ENCODE measurements around the gene MCMBP.

Gene MCMBP

DNA sequence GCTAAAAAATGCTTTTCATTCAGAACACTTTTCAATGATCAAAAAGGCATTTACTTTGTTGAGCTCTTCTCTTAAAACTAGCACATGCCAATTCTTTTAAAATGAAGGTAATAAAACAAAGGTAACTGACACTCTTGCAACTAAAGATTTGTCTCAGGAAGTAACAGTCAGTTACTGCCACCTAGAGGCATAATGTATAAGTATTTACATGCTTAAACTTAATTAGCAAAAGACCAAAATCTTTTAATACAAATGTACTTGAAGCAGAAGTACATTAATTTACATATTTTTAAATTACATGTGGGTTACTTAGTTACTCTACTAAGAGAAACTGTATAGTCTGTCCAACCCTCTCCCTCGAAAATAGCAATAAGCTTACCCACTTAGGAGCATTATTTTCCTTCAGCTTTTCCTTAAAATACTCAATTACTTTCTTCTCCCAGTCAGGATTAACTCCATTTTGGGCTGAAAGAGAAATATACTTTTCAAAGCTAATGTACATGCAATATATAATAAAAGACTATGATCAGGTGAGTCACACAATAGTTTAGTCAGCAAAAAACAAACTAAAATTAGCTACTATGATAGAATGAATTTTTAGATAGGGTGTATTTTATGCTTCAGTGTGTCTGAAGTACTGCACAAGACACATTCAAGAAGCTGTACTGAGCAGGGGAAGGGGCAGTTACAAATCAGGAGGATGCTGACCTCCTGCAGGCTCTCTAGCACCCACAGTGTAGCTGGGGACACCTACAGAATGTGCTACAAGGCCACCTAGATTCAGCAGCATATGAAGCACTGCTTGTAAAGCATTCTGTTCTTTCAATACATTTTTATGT, 13.0 kb downstream of the MCMBP start:
- H3K27ac Mint-ChIP-seq, result peak overlapping the region; percentile 13
- H3K27me3 Mint-ChIP-seq, result no peaks in the 10 kb centered on the region
- peaks cover 15% of the 10 kb centered on the region for H3K36me3 Mint-ChIP-seq
- H3K4me3 Mint-ChIP-seq, result no peak overlapping the region
- H3K9me3 Mint-ChIP-seq, result peaks cover 3% of the 10 kb centered on the region
- H3K4me1 Mint-ChIP-seq, result peaks cover 49% of the 10 kb centered on the region

DNA sequence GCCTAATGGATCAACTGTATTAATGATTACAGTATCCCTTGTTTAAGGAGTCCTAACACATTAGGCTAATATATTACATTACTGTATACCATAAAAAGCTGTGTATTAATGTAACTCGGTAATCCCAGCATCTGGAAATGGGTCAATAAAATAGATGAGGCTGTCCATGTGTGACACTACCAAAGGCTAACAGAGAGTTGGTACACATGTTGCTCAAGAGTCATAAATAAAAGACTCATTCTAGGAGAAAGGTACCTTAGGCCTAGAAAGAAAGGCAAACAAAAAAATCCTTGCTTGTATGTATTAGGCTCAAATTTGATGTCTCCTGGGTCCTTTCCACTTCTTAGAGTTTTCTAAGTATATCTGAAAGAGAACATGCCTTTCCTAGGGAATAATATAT, 14.6 kb downstream of the MCMBP start:
- Mint-ChIP-seq H3K9me3 (no peaks in the 10 kb centered on the region), H3K36me3 (peaks cover 8% of the 10 kb centered on the region), H3K27me3 (no peaks in the 10 kb centered on the region), H3K4me3 (no peak overlapping the region), H3K4me1 (peaks cover 39% of the 10 kb centered on the region), H3K27ac (no peak overlapping the region)

DNA sequence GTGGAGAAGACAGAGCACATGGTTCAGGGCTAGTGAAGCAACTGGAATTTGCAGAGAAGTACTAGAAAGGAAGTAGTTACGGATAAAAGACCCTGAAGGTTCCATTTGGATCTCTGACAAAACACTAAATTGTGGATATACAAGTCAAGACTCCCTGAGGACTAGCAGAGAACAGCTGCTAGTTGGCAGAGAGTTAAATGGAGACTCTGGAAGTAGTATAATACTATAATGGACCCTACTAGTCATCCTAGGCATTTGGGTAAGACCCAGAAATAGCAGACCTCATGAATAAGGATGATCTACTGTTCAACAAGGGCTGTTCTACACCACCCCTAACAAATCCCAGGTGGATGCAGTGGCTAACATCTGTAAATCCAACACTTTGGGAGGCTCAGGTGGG, 19.1 kb downstream of the MCMBP start:
- H3K9me3 Mint-ChIP-seq, result no peaks in the 10 kb centered on the region
- H3K27me3 Mint-ChIP-seq, result no peaks in the 10 kb centered on the region
- no peak overlapping the region for H3K4me3 Mint-ChIP-seq
- peaks cover 10% of the 10 kb centered on the region for H3K36me3 Mint-ChIP-seq
- no peak overlapping the region for H3K27ac Mint-ChIP-seq
- H3K4me1 Mint-ChIP-seq, result peaks cover 4% of the 10 kb centered on the region

DNA sequence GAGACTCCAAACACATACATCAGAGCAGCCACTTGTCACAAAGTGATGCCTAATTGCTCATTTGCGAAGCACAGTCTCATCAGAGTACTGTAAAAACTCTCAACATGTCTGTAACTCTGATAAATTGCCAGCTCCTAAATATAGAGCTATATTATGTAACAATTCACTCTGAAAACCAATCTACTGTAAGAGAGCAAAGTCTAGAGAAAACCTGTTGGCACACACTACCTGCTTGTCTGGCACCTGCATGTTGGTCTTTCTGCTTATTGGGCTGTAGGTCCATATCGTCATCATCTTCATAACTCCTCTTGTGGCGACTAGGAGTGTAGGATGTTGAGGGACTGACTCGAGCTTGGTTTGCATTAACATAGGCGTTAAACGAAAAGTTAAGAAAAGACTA, 19.8 kb downstream of the MCMBP start:
- Mint-ChIP-seq H3K9me3 (no peaks in the 10 kb centered on the region), H3K36me3 (peaks cover 12% of the 10 kb centered on the region), H3K27me3 (no peaks in the 10 kb centered on the region), H3K27ac (no peak overlapping the region), H3K4me1 (peaks cover 4% of the 10 kb centered on the region), H3K4me3 (no peak overlapping the region)

DNA sequence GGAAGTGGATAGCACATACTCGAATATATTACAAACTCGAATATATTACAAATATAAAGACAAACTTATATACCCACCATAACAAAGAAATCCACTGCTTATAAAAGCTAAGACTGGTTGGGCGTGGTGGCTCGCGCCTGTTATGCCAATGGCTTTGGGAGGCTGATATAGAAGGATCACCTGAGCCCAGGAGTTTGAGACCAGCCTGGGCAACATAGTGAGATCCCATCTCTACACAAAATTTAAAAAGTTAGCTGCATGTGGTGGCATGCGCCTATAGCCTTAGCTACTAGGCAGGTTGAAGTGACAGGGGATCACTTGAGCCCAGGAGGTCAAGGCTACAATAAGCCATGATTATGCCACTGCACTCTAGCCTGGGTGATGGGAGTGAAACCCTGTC, 20.4 kb downstream of the MCMBP start:
- Mint-ChIP-seq H3K36me3 (peaks cover 15% of the 10 kb centered on the region), H3K27ac (no peak overlapping the region), H3K4me3 (no peak overlapping the region), H3K4me1 (peaks cover 7% of the 10 kb centered on the region), H3K27me3 (no peaks in the 10 kb centered on the region), H3K9me3 (no peaks in the 10 kb centered on the region)

DNA sequence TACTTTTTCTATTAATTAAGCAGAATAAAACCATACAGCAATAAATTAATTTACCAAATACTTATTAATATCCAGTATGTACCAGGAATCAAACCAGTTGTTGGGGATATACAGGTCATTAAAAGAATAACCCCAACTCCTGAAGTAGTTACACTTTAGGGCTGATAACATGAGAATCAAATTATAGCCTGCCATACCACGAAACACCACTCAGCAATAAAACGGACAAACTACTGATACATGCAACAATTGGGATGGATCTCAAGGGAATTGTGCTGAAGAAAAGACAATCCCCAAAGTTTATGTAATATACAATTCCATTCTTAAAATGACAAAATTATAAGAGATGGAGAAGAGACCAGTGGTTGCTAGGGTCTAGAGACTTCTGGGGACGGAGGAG, 22.7 kb downstream of the MCMBP start:
- Mint-ChIP-seq H3K36me3 (peaks cover 17% of the 10 kb centered on the region), H3K4me3 (no peak overlapping the region), H3K9me3 (no peaks in the 10 kb centered on the region), H3K27ac (no peak overlapping the region), H3K4me1 (peaks cover 12% of the 10 kb centered on the region), H3K27me3 (no peaks in the 10 kb centered on the region)

DNA sequence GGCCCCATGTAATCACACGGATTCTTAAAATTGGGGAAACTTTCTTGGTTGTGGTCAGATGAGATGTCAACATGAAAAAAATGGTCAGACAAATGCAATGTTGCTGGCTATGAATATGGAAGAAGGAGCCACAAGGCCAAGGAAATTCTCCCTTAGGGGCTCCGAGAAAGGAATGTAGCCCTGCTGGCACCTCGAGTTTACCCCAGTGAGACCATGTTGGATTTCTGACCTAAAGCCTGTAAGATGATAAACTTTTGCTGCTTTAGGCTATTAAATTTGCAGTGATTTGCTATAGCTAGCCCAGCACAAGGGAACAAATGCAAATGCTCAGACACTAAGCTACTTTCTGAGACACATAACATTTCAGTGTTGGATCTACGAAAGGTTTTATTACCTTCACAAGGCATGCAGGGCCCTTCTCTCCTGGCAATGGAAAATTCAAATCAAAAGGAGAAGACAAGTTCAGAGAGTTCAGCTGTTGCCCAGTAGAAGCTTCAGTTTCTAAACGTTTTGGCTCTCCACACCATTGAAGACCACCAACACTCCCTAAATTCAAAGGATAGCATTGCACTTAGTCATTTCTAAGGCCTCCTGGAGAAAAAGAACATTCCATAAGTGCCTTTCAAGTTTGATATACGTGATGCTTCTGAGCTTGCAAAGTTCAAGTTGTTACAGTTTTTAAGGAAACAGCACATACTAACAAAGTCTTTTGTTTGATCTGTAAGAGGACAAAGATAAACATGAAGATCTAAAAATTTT, 23.4 kb downstream of the MCMBP start:
- Mint-ChIP-seq H3K27ac (no peak overlapping the region), H3K9me3 (no peaks in the 10 kb centered on the region), H3K27me3 (no peaks in the 10 kb centered on the region), H3K36me3 (peaks cover 17% of the 10 kb centered on the region), H3K4me3 (no peak overlapping the region), H3K4me1 (peaks cover 12% of the 10 kb centered on the region)

DNA sequence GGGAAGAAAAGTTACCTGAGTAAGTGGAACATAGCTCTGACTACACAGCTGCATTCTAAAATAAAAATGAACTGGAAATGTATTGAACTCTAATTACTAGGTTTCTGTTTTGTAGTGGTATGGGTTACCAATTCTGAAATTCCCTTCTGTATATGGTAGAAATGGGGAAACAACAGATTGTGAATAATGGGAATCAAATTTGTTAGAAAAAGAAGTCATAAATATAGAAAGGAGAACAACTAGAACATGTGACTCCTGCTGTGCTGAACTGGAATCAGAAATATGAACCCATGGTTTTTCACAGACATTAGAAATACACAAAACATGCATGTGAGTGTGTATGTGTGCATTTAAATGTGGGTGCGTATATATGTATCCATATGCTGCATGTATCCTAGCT, 27.0 kb downstream of the MCMBP start:
- Mint-ChIP-seq H3K27ac (no peak overlapping the region), H3K27me3 (no peaks in the 10 kb centered on the region), H3K4me1 (peaks cover 12% of the 10 kb centered on the region), H3K36me3 (peaks cover 27% of the 10 kb centered on the region), H3K4me3 (no peak overlapping the region), H3K9me3 (no peaks in the 10 kb centered on the region)

DNA sequence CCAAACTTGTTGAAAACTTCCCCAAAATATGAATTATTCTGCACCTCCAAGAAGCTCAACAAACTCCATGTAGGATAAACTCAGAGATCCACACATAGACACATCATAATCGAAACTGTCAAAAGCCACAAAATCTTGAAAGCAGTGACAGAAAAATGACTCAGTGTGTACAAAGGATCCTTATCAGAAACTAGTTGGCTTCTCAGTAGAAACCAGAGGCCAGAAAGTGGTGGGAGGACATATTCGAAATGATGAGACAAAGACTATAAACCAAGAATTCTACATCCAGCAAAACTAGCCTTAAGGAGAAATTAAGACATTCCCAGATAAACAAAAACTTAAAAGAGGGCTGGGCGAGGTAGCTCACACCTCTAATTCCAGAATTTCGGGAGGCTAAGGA, 38.5 kb downstream of the MCMBP start:
- H3K36me3 Mint-ChIP-seq, result peaks cover 27% of the 10 kb centered on the region
- H3K27ac Mint-ChIP-seq, result peak overlapping the region; percentile 85
- H3K4me1 Mint-ChIP-seq, result peaks cover 11% of the 10 kb centered on the region
- peak overlapping the region; percentile 23 for H3K4me3 Mint-ChIP-seq
- H3K9me3 Mint-ChIP-seq, result no peaks in the 10 kb centered on the region
- no peaks in the 10 kb centered on the region for H3K27me3 Mint-ChIP-seq

DNA sequence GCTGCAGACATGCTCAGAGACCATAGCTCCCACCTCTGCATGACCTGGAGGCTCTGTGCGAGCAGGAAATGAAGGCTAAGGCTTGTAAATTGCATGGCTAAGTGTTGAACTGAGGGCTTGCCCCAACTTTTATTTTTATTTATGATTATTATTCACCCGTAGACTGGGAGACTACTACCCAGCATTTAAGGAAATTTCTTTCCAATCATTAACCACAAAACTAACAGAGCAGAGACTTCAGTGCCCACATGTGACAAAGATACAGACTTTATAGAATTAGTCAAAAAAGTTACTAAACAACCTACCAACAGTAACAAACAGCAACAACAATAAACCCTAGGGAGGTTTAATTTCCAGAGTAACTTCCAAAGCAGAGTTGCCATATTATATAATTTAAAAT, 39.7 kb downstream of the MCMBP start:
- Mint-ChIP-seq H3K36me3 (peaks cover 28% of the 10 kb centered on the region), H3K4me3 (no peak overlapping the region), H3K27ac (no peak overlapping the region), H3K4me1 (peaks cover 11% of the 10 kb centered on the region), H3K9me3 (no peaks in the 10 kb centered on the region), H3K27me3 (no peaks in the 10 kb centered on the region)

DNA sequence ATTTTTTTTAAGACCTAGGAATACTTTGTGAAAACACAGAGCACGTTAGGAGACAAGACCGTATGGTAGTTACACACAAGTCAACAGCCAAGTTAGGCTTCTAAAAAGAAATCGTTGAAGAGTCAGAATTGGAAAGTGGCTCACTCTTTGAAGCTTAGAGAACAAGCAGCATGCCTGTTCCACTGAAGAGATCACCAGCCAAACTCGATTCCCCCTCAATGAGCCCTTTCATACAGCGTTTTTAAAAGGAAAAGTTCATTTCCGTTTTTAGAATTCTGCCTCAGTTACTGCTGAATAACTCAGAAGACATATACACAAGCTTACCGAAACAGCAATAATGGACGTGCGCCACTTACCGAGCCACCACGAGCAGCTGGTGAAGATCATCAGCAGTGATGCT, 41.0 kb downstream of the MCMBP start:
- peak overlapping the region; percentile 68 for H3K27ac Mint-ChIP-seq
- H3K36me3 Mint-ChIP-seq, result peaks cover 25% of the 10 kb centered on the region
- H3K27me3 Mint-ChIP-seq, result no peaks in the 10 kb centered on the region
- peaks cover 11% of the 10 kb centered on the region for H3K4me1 Mint-ChIP-seq
- H3K4me3 Mint-ChIP-seq, result no peak overlapping the region
- H3K9me3 Mint-ChIP-seq, result no peaks in the 10 kb centered on the region

DNA sequence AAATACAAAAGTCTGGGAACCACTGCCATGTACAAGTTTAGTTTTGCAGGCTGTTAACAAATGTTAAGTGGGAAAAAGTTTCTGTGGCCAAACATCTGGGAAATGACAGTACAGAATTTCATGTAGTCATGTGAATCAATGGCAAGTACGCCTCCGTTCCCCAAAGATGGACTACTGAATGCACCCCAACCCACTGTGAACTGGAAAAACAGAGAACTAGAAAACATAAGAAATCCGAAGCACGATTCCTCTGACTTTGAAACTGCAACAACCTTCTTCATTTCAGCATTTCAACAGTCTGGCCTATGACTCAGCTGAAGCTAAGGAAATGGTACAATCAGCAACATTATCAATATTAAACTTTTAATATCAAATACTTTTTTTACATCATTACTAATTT, 41.8 kb downstream of the MCMBP start:
- no peaks in the 10 kb centered on the region for H3K27me3 Mint-ChIP-seq
- H3K27ac Mint-ChIP-seq, result no peak overlapping the region
- no peaks in the 10 kb centered on the region for H3K9me3 Mint-ChIP-seq
- peaks cover 11% of the 10 kb centered on the region for H3K4me1 Mint-ChIP-seq
- no peak overlapping the region for H3K4me3 Mint-ChIP-seq
- H3K36me3 Mint-ChIP-seq, result peaks cover 22% of the 10 kb centered on the region

DNA sequence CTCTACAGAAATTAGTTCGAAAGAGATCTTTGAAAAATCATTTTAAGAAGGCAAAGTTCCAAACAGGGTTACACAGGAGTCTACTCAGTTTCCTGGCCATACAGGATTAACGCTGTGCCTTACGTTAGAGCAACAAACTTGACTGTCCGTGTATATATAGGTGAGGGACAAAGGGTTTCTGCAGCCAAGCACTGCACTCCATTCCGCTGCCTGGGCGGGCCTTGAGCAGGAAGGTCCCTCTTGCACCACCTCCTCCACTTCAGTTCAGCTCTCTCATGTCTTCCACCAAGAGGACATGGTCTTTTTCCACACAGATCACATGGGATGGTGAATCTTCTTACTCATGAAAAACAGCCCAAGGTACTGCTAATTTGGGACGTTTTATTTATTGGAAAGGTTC, 43.2 kb downstream of the MCMBP start:
- peak overlapping the region; percentile 81 for H3K27ac Mint-ChIP-seq
- no peak overlapping the region for H3K4me3 Mint-ChIP-seq
- H3K27me3 Mint-ChIP-seq, result no peaks in the 10 kb centered on the region
- H3K36me3 Mint-ChIP-seq, result peaks cover 18% of the 10 kb centered on the region
- no peaks in the 10 kb centered on the region for H3K9me3 Mint-ChIP-seq
- H3K4me1 Mint-ChIP-seq, result peaks cover 10% of the 10 kb centered on the region

DNA sequence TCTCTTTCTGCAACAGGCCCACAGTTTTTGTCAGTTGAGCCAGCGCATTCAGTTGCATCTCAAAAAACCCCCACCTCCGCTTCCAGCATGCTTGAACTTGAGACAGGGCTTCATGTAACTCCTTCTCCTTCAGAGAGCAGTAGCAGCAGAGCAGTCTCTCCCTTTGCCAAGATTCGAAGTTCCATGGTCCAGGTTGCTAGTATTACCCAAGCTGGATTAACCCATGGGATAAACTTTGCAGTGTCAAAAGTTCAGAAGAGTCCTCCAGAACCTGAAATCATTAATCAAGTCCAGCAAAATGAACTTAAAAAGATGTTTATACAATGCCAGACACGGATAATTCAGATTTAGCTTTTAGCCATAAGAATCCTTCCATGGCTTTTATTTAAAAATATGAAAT, 45.2 kb downstream of the MCMBP start:
- Mint-ChIP-seq H3K36me3 (peaks cover 11% of the 10 kb centered on the region), H3K4me3 (no peak overlapping the region), H3K4me1 (no peaks in the 10 kb centered on the region), H3K27me3 (no peaks in the 10 kb centered on the region), H3K27ac (no peak overlapping the region), H3K9me3 (no peaks in the 10 kb centered on the region)

DNA sequence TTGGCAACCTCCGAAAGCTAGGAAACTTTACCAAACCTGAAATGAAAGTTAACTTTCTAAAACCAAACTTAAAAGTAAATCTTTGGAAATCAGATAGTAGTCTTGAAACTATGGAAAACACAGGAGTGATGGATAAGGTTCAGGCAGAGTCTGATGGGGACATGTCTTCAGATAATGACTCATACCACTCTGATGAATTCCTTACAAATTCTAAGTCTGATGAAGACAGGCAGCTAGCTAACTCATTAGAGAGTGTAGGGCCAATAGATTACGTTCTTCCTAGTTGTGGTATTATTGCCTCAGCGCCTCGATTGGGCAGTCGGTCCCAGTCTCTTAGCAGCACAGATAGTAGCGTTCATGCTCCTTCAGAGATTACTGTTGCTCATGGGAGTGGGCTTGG, 45.9 kb downstream of the MCMBP start:
- peaks cover 11% of the 10 kb centered on the region for H3K36me3 Mint-ChIP-seq
- H3K27ac Mint-ChIP-seq, result peak overlapping the region; percentile 15
- no peaks in the 10 kb centered on the region for H3K4me1 Mint-ChIP-seq
- H3K9me3 Mint-ChIP-seq, result no peaks in the 10 kb centered on the region
- no peak overlapping the region for H3K4me3 Mint-ChIP-seq
- no peaks in the 10 kb centered on the region for H3K27me3 Mint-ChIP-seq

DNA sequence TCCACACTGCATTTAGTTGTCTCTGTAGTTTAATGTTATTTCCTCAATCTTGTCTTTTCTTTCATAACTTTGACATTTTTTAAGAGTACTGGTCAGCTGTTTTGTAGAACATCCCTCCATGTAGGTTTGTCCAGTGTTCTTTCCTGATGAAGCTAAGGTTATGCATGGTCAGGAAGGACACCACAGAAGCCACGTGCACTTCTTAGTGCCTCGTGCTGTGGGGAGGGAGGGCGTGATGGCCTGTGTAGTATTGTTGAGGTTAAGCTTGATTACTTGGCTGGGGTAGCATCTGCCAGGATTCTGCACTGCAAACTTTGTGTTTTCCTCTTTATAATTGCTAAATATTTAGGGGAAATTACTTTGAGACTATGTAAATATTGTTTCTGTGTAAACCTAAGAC, 48.3 kb downstream of the MCMBP start:
- Mint-ChIP-seq H3K4me1 (no peaks in the 10 kb centered on the region), H3K36me3 (peaks cover 9% of the 10 kb centered on the region), H3K4me3 (no peak overlapping the region), H3K9me3 (no peaks in the 10 kb centered on the region), H3K27me3 (no peaks in the 10 kb centered on the region), H3K27ac (no peak overlapping the region)

All from activated naive CD4-positive, alpha-beta T cell treated with anti-CD3 and anti-CD28 coated beads, Interleukin-2, amount 50 U/mL, for 24 hours (primary cell).